Measurements from ENCODE around the gene ZNF366.

The ZNF366 gene

GRCh38 chr5:72507231-72507906 lies at the start of gene ZNF366:
Gene ZNF366, minus strand, starts transcription at chr5:72507410. Its CDS starts 45,914 bp downstream, at chr5:72461496.
- TF ChIP-seq, protein P1, sequence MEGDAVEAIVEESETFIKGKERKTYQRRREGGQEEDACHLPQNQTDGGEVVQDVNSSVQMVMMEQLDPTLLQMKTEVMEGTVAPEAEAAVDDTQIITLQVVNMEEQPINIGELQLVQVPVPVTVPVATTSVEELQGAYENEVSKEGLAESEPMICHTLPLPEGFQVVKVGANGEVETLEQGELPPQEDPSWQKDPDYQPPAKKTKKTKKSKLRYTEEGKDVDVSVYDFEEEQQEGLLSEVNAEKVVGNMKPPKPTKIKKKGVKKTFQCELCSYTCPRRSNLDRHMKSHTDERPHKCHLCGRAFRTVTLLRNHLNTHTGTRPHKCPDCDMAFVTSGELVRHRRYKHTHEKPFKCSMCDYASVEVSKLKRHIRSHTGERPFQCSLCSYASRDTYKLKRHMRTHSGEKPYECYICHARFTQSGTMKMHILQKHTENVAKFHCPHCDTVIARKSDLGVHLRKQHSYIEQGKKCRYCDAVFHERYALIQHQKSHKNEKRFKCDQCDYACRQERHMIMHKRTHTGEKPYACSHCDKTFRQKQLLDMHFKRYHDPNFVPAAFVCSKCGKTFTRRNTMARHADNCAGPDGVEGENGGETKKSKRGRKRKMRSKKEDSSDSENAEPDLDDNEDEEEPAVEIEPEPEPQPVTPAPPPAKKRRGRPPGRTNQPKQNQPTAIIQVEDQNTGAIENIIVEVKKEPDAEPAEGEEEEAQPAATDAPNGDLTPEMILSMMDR (IDR thresholded peaks at IDR 0.05; ENCODE audit: low read length, missing control alignments): no peak
- DNase-seq (ENCODE audit: low read depth): no peak
- H3K4me3 ChIP-seq (replicated peaks; ENCODE audit: low read depth, low read length): no peak within 1 kb of the TSS

DNA sequence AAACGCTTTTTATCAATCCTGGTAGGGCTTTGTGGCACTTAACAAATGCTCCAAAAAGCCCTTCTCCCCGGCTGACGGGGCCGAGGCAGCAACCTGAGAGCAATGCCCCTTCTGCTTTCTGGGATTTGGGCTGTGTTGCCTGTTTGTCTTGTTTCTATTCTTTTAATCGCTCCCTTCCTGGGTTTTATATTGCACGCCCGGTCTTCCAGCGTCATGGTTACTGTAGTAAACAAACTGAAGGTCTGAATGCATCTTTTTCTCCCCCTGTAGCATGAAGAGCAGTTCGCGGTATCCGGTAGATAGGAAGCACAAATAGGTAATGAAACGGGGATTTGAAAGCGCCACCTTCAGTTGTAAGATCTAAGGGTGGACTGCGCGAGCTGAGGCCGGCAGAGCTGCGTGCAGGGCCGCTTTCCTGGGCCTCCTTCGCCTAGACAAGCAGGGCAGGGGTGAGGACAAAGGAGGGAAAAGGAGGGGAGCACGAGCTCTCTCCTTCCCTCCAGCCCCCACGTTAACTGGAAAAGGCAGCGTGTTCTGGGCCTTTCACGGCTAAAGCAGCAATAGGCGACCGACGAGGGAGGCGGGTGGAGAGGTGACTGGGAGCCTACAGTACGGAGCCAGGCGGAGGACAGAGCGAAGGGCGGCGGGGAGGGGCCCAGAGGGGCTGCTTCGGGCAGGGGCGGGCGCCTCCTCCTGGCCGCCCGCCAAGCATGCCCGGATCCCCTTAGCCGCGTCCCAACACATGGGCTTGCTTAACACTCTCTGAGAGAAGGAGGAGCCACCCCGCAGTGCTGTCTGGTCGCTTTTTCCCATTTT lies 49.3 kb upstream of the ZNF366 start:
- TF ChIP-seq, protein P1 (IDR thresholded peaks at IDR 0.05; ENCODE audit: low read length, missing control alignments): no peak
- H3K4me3 ChIP-seq (replicated peaks; ENCODE audit: low read depth, low read length): peak overlapping the region; percentile 35
- peak; percentile 89 for DNase-seq (ENCODE audit: low read depth)

DNA sequence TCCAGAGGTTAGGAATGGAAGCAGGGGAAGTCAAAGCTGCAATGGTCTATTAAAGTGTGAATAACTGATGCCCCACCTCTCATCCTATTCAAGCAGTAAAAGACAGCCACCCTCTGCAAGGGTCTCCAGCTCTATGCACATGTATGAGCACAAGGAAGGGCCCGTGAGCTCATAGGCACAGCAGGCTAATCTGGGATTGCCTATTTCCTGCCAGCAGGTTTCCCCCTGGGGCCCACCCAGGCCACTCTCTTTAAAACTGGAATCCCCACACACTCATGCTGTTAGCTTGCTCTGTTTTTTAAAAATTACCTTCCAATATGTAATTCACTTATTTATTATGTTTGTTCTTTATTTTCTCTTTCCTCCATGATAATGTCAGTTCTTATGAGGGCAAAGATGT lies 48.7 kb upstream of the ZNF366 start:
- DNase-seq (ENCODE audit: low read depth): peak; percentile 39
- TF ChIP-seq, protein P1 (IDR thresholded peaks at IDR 0.05; ENCODE audit: low read length, missing control alignments): no peak
- H3K4me3 ChIP-seq (replicated peaks; ENCODE audit: low read depth, low read length): no peak overlapping the region

DNA sequence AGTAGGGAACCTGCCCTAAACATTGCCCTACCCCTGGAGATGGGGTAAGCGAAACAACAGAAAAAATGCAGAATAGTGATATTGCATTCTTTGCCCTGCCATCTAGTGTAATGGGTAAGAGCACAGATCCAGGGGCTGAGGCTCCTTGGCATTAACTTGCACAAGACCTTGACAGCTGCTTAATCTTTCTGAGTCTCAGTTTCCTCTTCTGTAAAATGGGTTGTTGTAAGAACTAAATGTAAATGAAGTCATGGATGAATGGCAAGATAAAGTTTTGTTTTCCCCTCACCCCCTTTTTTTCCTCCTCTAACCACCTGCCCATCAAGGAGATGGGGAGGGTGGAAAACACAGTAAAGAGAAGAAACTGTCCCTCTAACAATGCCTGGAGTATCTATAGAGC lies 47.7 kb upstream of the ZNF366 start:
- TF ChIP-seq, protein P1 (IDR thresholded peaks at IDR 0.05; ENCODE audit: low read length, missing control alignments): no peak
- no peak overlapping the region for H3K4me3 ChIP-seq (replicated peaks; ENCODE audit: low read depth, low read length)
- no peak for DNase-seq (ENCODE audit: low read depth)

- peak; percentile 98 for DNase-seq (ENCODE audit: low read depth)
- no peak overlapping the region for H3K4me3 ChIP-seq (replicated peaks; ENCODE audit: low read depth, low read length)
- TF ChIP-seq, protein P1 (IDR thresholded peaks at IDR 0.05; ENCODE audit: low read length, missing control alignments): no peak
Measured at GRCh38 chr5:72552041-72552557, 44.9 kb upstream of the ZNF366 start.

- TF ChIP-seq, protein P1 (IDR thresholded peaks at IDR 0.05; ENCODE audit: low read length, missing control alignments): no peak
- no peak for DNase-seq (ENCODE audit: low read depth)
- H3K4me3 ChIP-seq (replicated peaks; ENCODE audit: low read depth, low read length): no peak overlapping the region
Measured at GRCh38 chr5:72550595-72550994, 43.4 kb upstream of the ZNF366 start.
